Activated CD4-positive, alpha-beta T cell treated with anti-CD3 and anti-CD28 coated beads, Interleukin-2, Interleukin-6, amounts not matched to agents 100 ng/mL and 50 ng/mL, durations not matched to agents 16 hours and 8 hours (primary cell): ENCODE results near the gene VPS52.
A peak's percentile ranks its signal among the peaks of the same experiment; 100 is the strongest.
"Not testable (repeated sequence)": the region's sequence is repeated elsewhere in the genome, so short reads cannot be mapped to it uniquely, and the experiment has no call there.

ENCODE experiments used
- DNase-seq: peaks from one replicate; pipeline ENCODE4 v3.0.0-alpha.2; 2020

The VPS52 gene

GRCh38 chr6:33304216-33304615 lies 32.5 kb upstream of the VPS52 start:
- DNase-seq = no peak

GRCh38 chr6:33301877-33302276 lies 30.2 kb upstream of the VPS52 start:
- no peak for DNase-seq

- peak; percentile 96 for DNase-seq
Measured at GRCh38 chr6:33299237-33299944, 27.7 kb upstream of the VPS52 start.

GRCh38 chr6:33298773-33299236 lies 27.1 kb upstream of the VPS52 start, which contains the start of gene RGL2:
TSS of gene RGL2 (minus strand) at chr6:33298942. CDS start at chr6:33298610, 332 bp downstream.
- peak; percentile 66 for DNase-seq

- peak; percentile 75 for DNase-seq
Measured at GRCh38 chr6:33297956-33298772, 26.5 kb upstream of the VPS52 start.

GRCh38 chr6:33297406-33297955 lies 25.8 kb upstream of the VPS52 start:
- no peak for DNase-seq

- DNase-seq = no peak
Measured at GRCh38 chr6:33296797-33297405, 25.2 kb upstream of the VPS52 start.

- DNase-seq = no peak
Measured at GRCh38 chr6:33295621-33296369, 24.1 kb upstream of the VPS52 start.

GRCh38 chr6:33294086-33294823 lies 22.6 kb upstream of the VPS52 start:
- no peak for DNase-seq

- DNase-seq = no peak
Measured at GRCh38 chr6:33292996-33293682, 21.5 kb upstream of the VPS52 start.

- no peak for DNase-seq
Measured at GRCh38 chr6:33290459-33290858, 18.8 kb upstream of the VPS52 start.

- DNase-seq = no peak
Measured at GRCh38 chr6:33289784-33290315, 18.2 kb upstream of the VPS52 start.

GRCh38 chr6:33288921-33289783 lies 17.5 kb upstream of the VPS52 start, which contains the start of the genes PFDN6 and WDR46:
TSS of gene PFDN6 (plus strand) at chr6:33289601. CDS start at chr6:33289857, 256 bp downstream.
TSS of gene WDR46 (minus strand) at chr6:33289239. CDS start at chr6:33289170, 69 bp downstream.
- peak; percentile 91 for DNase-seq

- no peak for DNase-seq
Measured at GRCh38 chr6:33288141-33288920, 16.7 kb upstream of the VPS52 start.

GRCh38 chr6:33286946-33287914 lies 15.6 kb upstream of the VPS52 start:
- no peak for DNase-seq

GRCh38 chr6:33285214-33285613 lies 13.5 kb upstream of the VPS52 start:
- not testable (repeated sequence) for DNase-seq

GRCh38 chr6:33280539-33280938 lies 8.9 kb upstream of the VPS52 start:
- DNase-seq = no peak
